Vagina (tissue), 2 donors: Measurements from ENCODE around the gene PIP5K1B.

Experiments used
- CTCF ChIP-seq, 3 experiments: fragments of 450-650 bp in 2 of 3; fragments of 200-600 bp in 1 of 3; sonication (generic) in 1 of 3; IDR thresholded peaks; one replicate each; pipeline ENCODE4 v1.5.1; 2017 to 2019; ENCODE audit warnings: antibody characterized with exemption in 3 of 3, mild to moderate bottlenecking in 2 of 3, moderate library complexity in 2 of 3
- POLR2A ChIP-seq, 2 donors: fragments of 450-650 bp; IDR thresholded peaks; one replicate each; pipeline ENCODE4 v1.6.1; 2017; ENCODE audit warnings: antibody characterized with exemption in 2 of 2, mild to moderate bottlenecking in 2 of 2, moderate library complexity in 2 of 2
- POLR2AphosphoS5 ChIP-seq, 2 donors: sonication (generic); formaldehyde crosslinking; IDR thresholded peaks; one replicate each; pipeline ENCODE4 v1.9.0; 2017; ENCODE audit warnings: antibody characterized with exemption in 2 of 2, mild to moderate bottlenecking in 2 of 2, low read depth in 1 of 2; ENCODE audit not compliant: insufficient read depth in 1 of 2

- TF ChIP-seq POLR2AphosphoS5 (IDR thresholded peaks at IDR 0.05; ENCODE audit: insufficient read depth in 1 of 2, low read depth in 1 of 2) = no peak
- no peak for TF ChIP-seq POLR2A (IDR thresholded peaks at IDR 0.05)
- no peak for TF ChIP-seq CTCF (IDR thresholded peaks at IDR 0.05)
Observed at GRCh38 chr9:68746525-68746924, 41.5 kb downstream of the PIP5K1B start.
